Keratinocyte (primary cell): ENCODE data around the gene RAB2B.

Experiments
- CTCF ChIP-seq, 3 experiments: IDR thresholded peaks in 1 of 3; conservative IDR thresholded peaks in 1 of 3; optimal IDR thresholded peaks in 1 of 3; 2 replicates in 2 of 3; 3 replicates in 1 of 3; pipeline versions ENCODE3 to v1.5.1; 2011; ENCODE audit warnings: low read length in 3 of 3, mild to moderate bottlenecking in 3 of 3, moderate library complexity in 2 of 3, control low read depth in 1 of 3, inconsistent platforms in 1 of 3; ENCODE audit not compliant: insufficient read depth in 2 of 3; ENCODE audit errors: extremely low read depth in 1 of 3
- EZH2 ChIP-seq: IDR thresholded peaks from one replicate; pipeline ENCODE4 v1.6.1; 2012; ENCODE audit warnings: inconsistent platforms, mild to moderate bottlenecking, low read length, moderate library complexity

GRCh38 chr14:21437063-21437901 lies 39.5 kb downstream of the RAB2B start:
- TF ChIP-seq CTCF (optimal IDR thresholded peaks at IDR 0.05 in 1 of 3, IDR thresholded peaks at IDR 0.05 in 1 of 3, conservative IDR thresholded peaks at IDR 0.05 in 1 of 3; ENCODE audit: extremely low read depth in 1 of 3, insufficient read depth in 2 of 3, low read length in 3 of 3) (no peak), EZH2 (no peak)
